PC-9 (cell line): Measurements from ENCODE around the gene BCDIN3D. TPM values are rescaled to one million over a fixed set of nuclear protein-coding genes. Genes with fewer than 3 reads are reported as not detected.

ENCODE experiments used
- BruUV-seq: library from RNA; stranded (reverse); fragments of 400-500 nt; replicated peaks from 2 replicates; lab custom pipeline; 2021; lab: Mats Ljungman, UMichigan
- CTCF ChIA-PET: fragments of 300-600 bp; sonication (Branson Sonifier 250); formaldehyde crosslinking; loops from one replicate; lab custom pipeline; 2022; ENCODE audit warnings: antibody characterized with exemption; lab: Charles Lee
- POLR2A ChIA-PET: fragments of 300-600 bp; sonication (Branson Sonifier 250); formaldehyde crosslinking; loops from one replicate; lab custom pipeline; 2022; ENCODE audit warnings: antibody characterized with exemption; ENCODE audit not compliant: unreplicated experiment; lab: Charles Lee
- DNase-seq, 2 experiments: peaks; one replicate each; pipeline versions ENCODE4 v3.0.0 to v3.0.0-alpha.2; 2015 to 2022; ENCODE audit warnings: mixed read lengths in 1 of 2
- H2AFZ ChIP-seq: fragments of 200-600 bp; sonication (generic); 2 replicates; pipeline ENCODE4 v1.8.1; 2017; ENCODE audit warnings: antibody characterized with exemption
- H3F3A ChIP-seq: fragments of 200-600 bp; sonication (generic); 2 replicates; pipeline ENCODE4 v1.8.1; 2017; ENCODE audit warnings: antibody characterized with exemption, mild to moderate bottlenecking, low read depth; ENCODE audit not compliant: insufficient read depth
- H3K27ac ChIP-seq: fragments of 200-600 bp; sonication (generic); 2 replicates; pipeline ENCODE4 v1.6.1; 2016; ENCODE audit warnings: mixed run types
- H3K27me3 ChIP-seq: fragments of 200-600 bp; sonication (generic); 2 replicates; pipeline ENCODE4 v1.6.1; 2016; ENCODE audit warnings: low read depth, mixed run types; ENCODE audit not compliant: insufficient read depth
- H3K36me3 ChIP-seq: fragments of 200-600 bp; sonication (generic); 2 replicates; pipeline ENCODE4 v1.6.1; 2016; ENCODE audit warnings: low read depth, mixed run types
- H3K4me1 ChIP-seq: fragments of 200-600 bp; sonication (generic); replicated peaks from 2 replicates; pipeline ENCODE4 v1.6.1; 2016; ENCODE audit warnings: mixed run types; ENCODE audit not compliant: insufficient read depth
- H3K4me2 ChIP-seq: fragments of 200-600 bp; sonication (generic); 2 replicates; pipeline ENCODE4 v1.6.1; 2017; ENCODE audit warnings: mixed run types
- H3K4me3 ChIP-seq: fragments of 200-600 bp; sonication (generic); 2 replicates; pipeline ENCODE4 v1.6.1; 2016; ENCODE audit warnings: mixed run types
- H3K79me2 ChIP-seq: fragments of 200-600 bp; sonication (generic); 2 replicates; pipeline ENCODE4 v1.6.1; 2017; ENCODE audit warnings: low read depth, mixed run types
- H3K9me2 ChIP-seq: fragments of 200-600 bp; sonication (generic); 2 replicates; pipeline ENCODE4 v1.8.1; 2017; ENCODE audit warnings: mild to moderate bottlenecking; ENCODE audit not compliant: insufficient read depth
- H3K9me3 ChIP-seq: fragments of 200-600 bp; sonication (generic); 2 replicates; pipeline ENCODE4 v1.8.1; 2016; ENCODE audit warnings: low read depth; ENCODE audit not compliant: insufficient read depth
- H4K20me1 ChIP-seq: fragments of 200-600 bp; sonication (generic); 2 replicates; pipeline ENCODE4 v1.8.1; 2017; ENCODE audit not compliant: insufficient read depth
- EZH2 ChIP-seq: fragments of 200-600 bp; sonication (generic); IDR thresholded peaks from 2 replicates; pipeline ENCODE4 v1.8.0; 2017; ENCODE audit warnings: antibody characterized with exemption, low read depth
- intact Hi-C: fragments of 100-400 bp; cut with micrococcal nuclease; formaldehyde crosslinking; loops from one replicate; pipeline ENCODE4 v1.10.0; 2022; ENCODE audit not compliant: unreplicated experiment
- total RNA-seq: library from RNA; stranded (reverse); gene quantifications from 2 replicates; pipeline ENCODE4 v1.2.3, GENCODE V29; 2021
- TF ChIP-seq, protein P1 (sequence below): fragments of 200-600 bp; sonication (generic); conservative IDR thresholded peaks from 2 replicates; pipeline ENCODE4 v1.6.1; 2017; ENCODE audit warnings: mixed run types, antibody characterized with exemption, mild to moderate bottlenecking, moderate library complexity

Gene BCDIN3D
- total RNA-seq, 1 experiment from 2014 or later, result 4.7 TPM

DNA sequence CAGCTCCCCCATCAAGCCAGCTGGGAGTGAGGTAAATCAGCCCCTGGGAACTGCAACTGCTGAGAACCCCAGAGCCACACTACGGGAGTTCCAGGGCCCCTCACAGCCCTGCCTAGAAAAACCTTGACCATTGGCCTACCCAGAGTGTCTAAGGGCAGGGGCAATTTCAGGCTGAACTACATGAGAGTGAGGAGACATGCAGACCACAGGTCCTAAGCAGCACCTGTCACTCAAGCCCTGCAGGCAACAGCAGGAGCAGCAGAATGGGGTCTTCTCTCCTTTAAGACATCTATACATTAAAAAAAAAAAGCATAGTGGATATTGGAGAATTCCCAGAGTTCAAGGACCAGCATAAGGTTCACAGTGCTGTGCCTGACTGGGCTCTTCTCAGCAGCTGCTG is 19.6 kb downstream of the BCDIN3D start:
- H3K79me2 ChIP-seq, result peaks cover 27% of the 10 kb centered on the region; the same call in 1 of the 2 replicates
- H4K20me1 ChIP-seq, result peaks cover 23% of the 10 kb centered on the region
- no peaks in the 10 kb centered on the region for H3K9me2 ChIP-seq

DNA sequence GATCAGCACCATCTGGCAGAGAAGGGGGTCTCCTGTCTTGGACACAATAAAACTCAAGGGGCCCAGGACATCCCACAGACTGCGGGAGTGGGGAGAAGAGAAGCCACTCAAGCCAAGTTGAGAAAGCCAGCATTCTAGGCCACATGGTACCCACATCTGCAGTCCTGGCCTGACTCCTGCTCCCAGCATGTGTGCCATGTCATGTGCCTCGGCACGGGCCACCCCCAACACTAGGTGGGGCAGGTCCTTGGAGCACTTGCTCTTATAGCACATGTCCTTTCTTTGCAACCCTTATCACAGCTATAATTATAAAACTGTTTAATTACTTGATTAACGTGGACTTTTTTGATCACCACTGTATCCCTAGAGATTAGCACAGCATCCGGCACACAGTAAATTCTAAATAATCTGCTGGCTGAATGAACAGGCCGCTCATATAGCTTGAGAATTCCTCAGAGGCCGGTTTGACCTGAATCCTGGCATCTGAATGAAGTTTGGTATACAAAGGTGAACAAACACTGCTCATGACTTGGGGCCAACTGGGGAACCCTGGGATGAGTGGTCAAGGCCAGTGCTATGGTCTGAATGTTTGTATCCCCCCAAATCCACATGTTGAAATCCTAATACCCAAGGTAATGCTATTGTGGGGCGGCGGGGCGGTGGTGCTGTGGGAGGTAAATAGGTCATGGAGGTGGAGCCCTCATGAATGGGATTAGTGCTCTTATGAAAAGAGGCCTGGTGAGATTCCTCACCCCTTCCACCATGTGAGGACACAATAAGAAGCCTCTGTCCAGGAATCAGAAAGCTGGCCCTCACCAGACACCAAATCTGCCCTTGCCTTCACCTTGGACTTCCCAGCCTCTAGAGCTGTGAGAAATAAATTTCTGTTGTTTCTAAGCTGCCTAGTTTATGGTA is 21.3 kb downstream of the BCDIN3D start:
- Histone ChIP-seq H2AFZ (no peak overlapping the region), H3K9me2 (no peaks in the 10 kb centered on the region), H3K27me3 (no peaks in the 10 kb centered on the region), H3K9me3 (no peaks in the 10 kb centered on the region), H4K20me1 (peaks cover 17% of the 10 kb centered on the region), H3K36me3 (no peaks in the 10 kb centered on the region), H3K27ac (no peak overlapping the region), H3K4me1 (no peaks in the 10 kb centered on the region; the same call in 1 of the 2 replicates), H3K4me2 (no peak overlapping the region), H3K79me2 (peaks cover 16% of the 10 kb centered on the region; the same call in 1 of the 2 replicates), H3K4me3 (no peak overlapping the region), H3F3A (no peaks in the 10 kb centered on the region)
- no peak for DNase-seq
- POLR2A ChIA-PET, result no interaction called here
- CTCF ChIA-PET, result interaction anchor here (0.7 kb wide), 1 partner anchor 10 kb away, joined by 3 read pairs; no protein-coding TSS in a partner anchor
- TF ChIP-seq, protein P1, sequence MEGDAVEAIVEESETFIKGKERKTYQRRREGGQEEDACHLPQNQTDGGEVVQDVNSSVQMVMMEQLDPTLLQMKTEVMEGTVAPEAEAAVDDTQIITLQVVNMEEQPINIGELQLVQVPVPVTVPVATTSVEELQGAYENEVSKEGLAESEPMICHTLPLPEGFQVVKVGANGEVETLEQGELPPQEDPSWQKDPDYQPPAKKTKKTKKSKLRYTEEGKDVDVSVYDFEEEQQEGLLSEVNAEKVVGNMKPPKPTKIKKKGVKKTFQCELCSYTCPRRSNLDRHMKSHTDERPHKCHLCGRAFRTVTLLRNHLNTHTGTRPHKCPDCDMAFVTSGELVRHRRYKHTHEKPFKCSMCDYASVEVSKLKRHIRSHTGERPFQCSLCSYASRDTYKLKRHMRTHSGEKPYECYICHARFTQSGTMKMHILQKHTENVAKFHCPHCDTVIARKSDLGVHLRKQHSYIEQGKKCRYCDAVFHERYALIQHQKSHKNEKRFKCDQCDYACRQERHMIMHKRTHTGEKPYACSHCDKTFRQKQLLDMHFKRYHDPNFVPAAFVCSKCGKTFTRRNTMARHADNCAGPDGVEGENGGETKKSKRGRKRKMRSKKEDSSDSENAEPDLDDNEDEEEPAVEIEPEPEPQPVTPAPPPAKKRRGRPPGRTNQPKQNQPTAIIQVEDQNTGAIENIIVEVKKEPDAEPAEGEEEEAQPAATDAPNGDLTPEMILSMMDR, result no peak
- no peak for TF ChIP-seq EZH2
- BruUV-seq, result no TSS peak
- intact Hi-C loops, result no loop called here

More for the DNA sequence above, 19.6 kb downstream of the BCDIN3D start:
- Histone ChIP-seq H3F3A (no peaks in the 10 kb centered on the region), H3K4me2 (no peak overlapping the region), H3K27me3 (no peaks in the 10 kb centered on the region), H3K36me3 (no peaks in the 10 kb centered on the region), H3K9me3 (no peaks in the 10 kb centered on the region), H3K4me1 (peaks cover 6% of the 10 kb centered on the region), H2AFZ (no peak overlapping the region), H3K27ac (no peak overlapping the region), H3K4me3 (no peak overlapping the region)
- TF ChIP-seq EZH2, result no peak
- TF ChIP-seq, protein P1, result no peak
- POLR2A ChIA-PET, result interaction anchor here (0.6 kb wide), 1 partner anchor 12 kb away, joined by 18 read pairs; no protein-coding TSS in a partner anchor
- no peak for DNase-seq
- CTCF ChIA-PET, result interaction anchor here (0.6 kb wide), 1 partner anchor 192 kb away, joined by 5 read pairs; no protein-coding TSS in a partner anchor
- no TSS peak for BruUV-seq
- intact Hi-C loops, result no loop called here

DNA sequence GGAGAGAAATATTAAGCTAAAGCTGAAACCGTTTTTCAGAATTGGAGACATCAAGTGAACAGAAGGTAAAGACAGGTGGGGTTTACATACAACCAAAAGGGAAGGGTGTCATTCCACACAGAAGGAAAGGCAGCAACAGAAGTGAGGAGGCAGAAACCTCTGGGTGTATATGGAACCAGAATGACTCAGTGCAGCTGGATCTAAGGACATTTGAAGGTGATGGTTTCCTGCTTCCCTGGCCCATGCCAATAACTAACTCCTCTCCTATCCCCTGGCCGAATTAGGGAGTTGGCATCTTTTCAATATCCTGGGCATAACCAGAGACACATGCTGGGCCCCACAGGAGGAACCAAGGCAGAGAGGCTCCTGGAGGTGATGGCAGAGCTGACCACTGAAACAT is 23.1 kb downstream of the BCDIN3D start:
- no peaks in the 10 kb centered on the region for H3K9me2 ChIP-seq
- TF ChIP-seq, protein P1, result no peak
- no peak for TF ChIP-seq EZH2
- ChIA-PET POLR2A (interaction anchor here (0.5 to 0.7 kb wide), 3 partner anchors 226 to 894 kb away, joined by 9 to 24 read pairs (median 20); no protein-coding TSS in a partner anchor), CTCF (no interaction called here)
- no peaks in the 10 kb centered on the region for H3K36me3 ChIP-seq
- H3K79me2 ChIP-seq, result peaks cover 8% of the 10 kb centered on the region; the same call in 1 of the 2 replicates
- no peak overlapping the region for H3K4me2 ChIP-seq
- H3K27me3 ChIP-seq, result no peaks in the 10 kb centered on the region
- intact Hi-C loops, result no loop called here
- no peaks in the 10 kb centered on the region for H3K9me3 ChIP-seq
- no TSS peak for BruUV-seq
- no peaks in the 10 kb centered on the region for H3F3A ChIP-seq
- no peaks in the 10 kb centered on the region; the same call in 1 of the 2 replicates for H3K4me1 ChIP-seq
- DNase-seq, result no peak
- no peak overlapping the region for H3K27ac ChIP-seq
- no peak overlapping the region for H2AFZ ChIP-seq
- peaks cover 7% of the 10 kb centered on the region for H4K20me1 ChIP-seq
- no peak overlapping the region for H3K4me3 ChIP-seq
